Liver (tissue), 9 donors: Measurements from ENCODE around the gene RESP18. TPM values are rescaled to one million over a fixed set of nuclear protein-coding genes. Genes with fewer than 3 reads are reported as not detected.
"Not testable (repeated sequence)": the region's sequence is repeated elsewhere in the genome, so short reads cannot be mapped to it uniquely, and the experiment has no call there.

Source experiments
- DNase-seq: peaks from one replicate; pipeline ENCODE4 v3.0.0-alpha.2; 2017; ENCODE audit warnings: low spot score
- H3K27ac ChIP-seq, 2 donors: one replicate each; pipeline ENCODE4 v1.7.0; 2013; ENCODE audit warnings: inconsistent platforms in 2 of 2, low read length in 2 of 2, control low read depth in 1 of 2, low read depth in 1 of 2, mild to moderate bottlenecking in 1 of 2
- H3K27me3 ChIP-seq, 4 donors: one replicate each; pipeline versions ENCODE4 v1.6.1 to v1.7.0; 2013; ENCODE audit warnings: low read length in 3 of 4, inconsistent platforms in 1 of 4, mild to moderate bottlenecking in 1 of 4, moderate library complexity in 1 of 4; ENCODE audit not compliant: control insufficient read depth in 4 of 4, insufficient read depth in 4 of 4
- H3K36me3 ChIP-seq, 4 donors: one replicate each; pipeline versions ENCODE4 v1.6.1 to v1.7.0; 2013; ENCODE audit warnings: low read length in 3 of 4, mild to moderate bottlenecking in 3 of 4, low read depth in 1 of 4, moderate library complexity in 1 of 4; ENCODE audit not compliant: control insufficient read depth in 4 of 4, insufficient read depth in 3 of 4
- H3K4me1 ChIP-seq, 4 donors: one replicate each; pipeline versions ENCODE4 v1.6.1 to v1.7.0; 2013; ENCODE audit warnings: low read length in 3 of 4, mild to moderate bottlenecking in 3 of 4, moderate library complexity in 1 of 4; ENCODE audit not compliant: control insufficient read depth in 4 of 4, insufficient read depth in 4 of 4
- H3K4me3 ChIP-seq, 3 donors: one replicate each; pipeline versions ENCODE4 v1.6.1 to v1.7.0; 2013; ENCODE audit warnings: low read length in 3 of 3, control low read depth in 1 of 3, low read depth in 1 of 3, mild to moderate bottlenecking in 1 of 3
- H3K9ac ChIP-seq, 2 donors: one replicate each; pipeline ENCODE4 v1.7.0; 2013; ENCODE audit warnings: low read length in 2 of 2, mild to moderate bottlenecking in 2 of 2, moderate library complexity in 2 of 2, control low read depth in 1 of 2, low read depth in 1 of 2
- H3K9me3 ChIP-seq, 4 donors: one replicate each; pipeline versions ENCODE4 v1.6.1 to v1.7.0; 2013; ENCODE audit warnings: low read length in 3 of 4; ENCODE audit not compliant: control insufficient read depth in 4 of 4
- FOXA1 ChIP-seq: IDR thresholded peaks from 2 replicates; pipeline ENCODE4 v1.6.1; 2016; ENCODE audit warnings: antibody characterized with exemption
- GABPA ChIP-seq, 2 donors: IDR thresholded peaks in 1 of 2; conservative IDR thresholded peaks in 1 of 2; 2 replicates each; pipeline ENCODE4 v1.6.1; 2016; ENCODE audit warnings: antibody characterized with exemption in 2 of 2, mild to moderate bottlenecking in 1 of 2, moderate library complexity in 1 of 2
- HNF4A ChIP-seq, 2 donors: conservative IDR thresholded peaks; 2 replicates each; pipeline ENCODE4 v1.6.1; 2016; ENCODE audit warnings: antibody characterized with exemption in 2 of 2, mild to moderate bottlenecking in 2 of 2
- JUND ChIP-seq, 2 donors: IDR thresholded peaks; 2 replicates each; pipeline ENCODE4 v1.6.1; 2016; ENCODE audit warnings: antibody characterized with exemption in 2 of 2
- NR2F2 ChIP-seq: IDR thresholded peaks from 2 replicates; pipeline ENCODE4 v1.6.1; 2016; ENCODE audit warnings: antibody characterized with exemption
- REST ChIP-seq: IDR thresholded peaks from 2 replicates; pipeline ENCODE4 v1.6.1; 2016; ENCODE audit warnings: antibody characterized with exemption, mild to moderate bottlenecking
- SP1 ChIP-seq: IDR thresholded peaks from 2 replicates; pipeline ENCODE4 v1.6.1; 2018; ENCODE audit warnings: antibody characterized with exemption, mild to moderate bottlenecking
- TAF1 ChIP-seq: conservative IDR thresholded peaks from 2 replicates; pipeline ENCODE4 v1.6.1; 2016; ENCODE audit warnings: antibody characterized with exemption, mild to moderate bottlenecking
- YY1 ChIP-seq: IDR thresholded peaks from 2 replicates; pipeline ENCODE4 v1.6.1; 2016; ENCODE audit warnings: antibody characterized with exemption, mild to moderate bottlenecking
- WGBS: extraction: QIAGEN DNeasy Blood & Tissue Kit; methylation state at CpG from one replicate; pipeline ENCODE4 v1.1.7; 2013; 5-methylcytosine and 5-hydroxymethylcytosine counted together
- polyA plus RNA-seq, 2 donors: library from polyadenylated mRNA; stranded (reverse) in 1 of 2; unstranded in 1 of 2; fragments of 200-250 nt in 1 of 2; fragments of >200 nt in 1 of 2; fragmentation: Nextera tagmentation in 1 of 2; extraction: Ambion mirVana in 1 of 2; gene quantifications; one replicate each; pipeline versions ENCODE4 v1.2.1 to v1.2.3, GENCODE V29; 2013 to 2015
- total RNA-seq, 2 donors: library from RNA; depleted of rRNA; stranded (reverse); fragments of >200 nt; gene quantifications; one replicate each; pipeline ENCODE4 v1.2.3, GENCODE V29; 2014
- TF ChIP-seq, protein P1 (sequence below): IDR thresholded peaks from 2 replicates; pipeline ENCODE4 v1.6.1; 2016; ENCODE audit warnings: antibody characterized with exemption
- TF ChIP-seq, protein P2 (sequence below): IDR thresholded peaks from 2 replicates; pipeline ENCODE4 v1.6.1; 2016; ENCODE audit warnings: antibody characterized with exemption
- donor health status: healthy.
- donor health status: healthy.
- donor health status: healthy.
- donor health status: healthy.
- donor health status: healthy.

RESP18 gene
- total and polyA plus RNA-seq, 4 donors: not detected

- TF ChIP-seq GABPA (IDR thresholded peaks at IDR 0.05 in 1 of 2, conservative IDR thresholded peaks at IDR 0.05 in 1 of 2) (no peak), REST (no peak), YY1 (no peak)
- peaks cover 0 to 9% (median 0%) of the 10 kb centered on the region in 4 donors for H3K27me3 ChIP-seq
- H3K4me1 ChIP-seq: no peaks in the 10 kb centered on the region
- no peaks in the 10 kb centered on the region for H3K36me3 ChIP-seq
- H3K9me3 ChIP-seq: no peaks in the 10 kb centered on the region
- H3K27ac ChIP-seq: no peak overlapping the region
- no peak overlapping the region for H3K4me3 ChIP-seq
- DNase-seq: no peak
- WGBS: 61% methylated on average over 4 of the region's 4 CpGs
- no peak overlapping the region for H3K9ac ChIP-seq
These were observed 9.1 kb downstream of the RESP18 start for GRCh38 chr2:219323434-219323833.

GRCh38 chr2:219314804-219315468, 17.6 kb downstream of the RESP18 start:
- Histone ChIP-seq H3K9ac (no peak overlapping the region), H3K36me3 (no peaks in the 10 kb centered on the region), H3K4me1 (no peaks in the 10 kb centered on the region), H3K27me3 (peaks cover 0 to 2% (median 0%) of the 10 kb centered on the region in 4 donors), H3K4me3 (no peak overlapping the region), H3K27ac (no peak overlapping the region), H3K9me3 (no peaks in the 10 kb centered on the region)
- no peak for DNase-seq
- TF ChIP-seq FOXA1 (no peak), HNF4A (conservative IDR thresholded peaks at IDR 0.05) (no peak), JUND (IDR thresholded peaks at IDR 0.05) (no peak), TAF1 (no peak), YY1 (no peak), NR2F2 (no peak), SP1 (no peak)
- TF ChIP-seq, protein P1, sequence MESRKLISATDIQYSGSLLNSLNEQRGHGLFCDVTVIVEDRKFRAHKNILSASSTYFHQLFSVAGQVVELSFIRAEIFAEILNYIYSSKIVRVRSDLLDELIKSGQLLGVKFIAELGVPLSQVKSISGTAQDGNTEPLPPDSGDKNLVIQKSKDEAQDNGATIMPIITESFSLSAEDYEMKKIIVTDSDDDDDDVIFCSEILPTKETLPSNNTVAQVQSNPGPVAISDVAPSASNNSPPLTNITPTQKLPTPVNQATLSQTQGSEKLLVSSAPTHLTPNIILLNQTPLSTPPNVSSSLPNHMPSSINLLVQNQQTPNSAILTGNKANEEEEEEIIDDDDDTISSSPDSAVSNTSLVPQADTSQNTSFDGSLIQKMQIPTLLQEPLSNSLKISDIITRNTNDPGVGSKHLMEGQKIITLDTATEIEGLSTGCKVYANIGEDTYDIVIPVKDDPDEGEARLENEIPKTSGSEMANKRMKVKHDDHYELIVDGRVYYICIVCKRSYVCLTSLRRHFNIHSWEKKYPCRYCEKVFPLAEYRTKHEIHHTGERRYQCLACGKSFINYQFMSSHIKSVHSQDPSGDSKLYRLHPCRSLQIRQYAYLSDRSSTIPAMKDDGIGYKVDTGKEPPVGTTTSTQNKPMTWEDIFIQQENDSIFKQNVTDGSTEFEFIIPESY: no peak
- TF ChIP-seq, protein P2, sequence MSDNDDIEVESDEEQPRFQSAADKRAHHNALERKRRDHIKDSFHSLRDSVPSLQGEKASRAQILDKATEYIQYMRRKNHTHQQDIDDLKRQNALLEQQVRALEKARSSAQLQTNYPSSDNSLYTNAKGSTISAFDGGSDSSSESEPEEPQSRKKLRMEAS: no peak
- WGBS: 88% methylated on average over 16 of the region's 16 CpGs

DNA sequence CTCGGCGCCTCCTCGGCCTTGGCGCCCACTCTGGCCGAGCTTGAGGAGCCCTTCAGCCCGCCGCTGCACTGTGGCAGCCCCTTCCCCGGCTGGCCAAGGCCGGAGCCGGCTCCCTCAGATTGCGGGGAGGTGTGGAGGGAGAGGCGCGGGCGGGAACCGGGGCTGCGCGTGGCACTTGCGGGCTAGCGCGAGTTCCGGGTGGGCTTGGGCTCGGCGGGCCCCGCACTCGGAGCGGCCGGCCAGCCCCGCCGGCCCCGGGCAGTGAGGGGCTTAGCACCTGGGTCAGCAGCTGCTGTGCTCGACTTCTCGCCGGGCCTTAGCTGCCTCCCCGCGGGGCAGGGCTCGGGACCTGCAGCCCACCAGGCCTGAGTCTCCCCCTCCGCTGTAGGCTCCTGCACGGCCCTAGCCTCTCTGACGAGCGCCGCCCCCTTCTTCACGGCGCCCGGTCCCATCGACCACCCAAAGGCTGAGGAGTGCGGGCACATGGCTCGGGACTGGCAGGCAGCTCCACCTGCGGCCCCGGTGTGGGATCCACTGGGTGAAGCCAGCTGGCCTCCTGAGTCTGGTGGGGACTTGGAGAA, 19.8 kb downstream of the RESP18 start:
- H3K4me1 ChIP-seq, H3K27me3 ChIP-seq, H3K36me3 ChIP-seq, H3K4me3 ChIP-seq, H3K9me3 ChIP-seq, H3K27ac ChIP-seq, H3K9ac ChIP-seq: not testable (repeated sequence)
- WGBS: 88% methylated on average over 49 of the region's 49 CpGs
- peak; percentile 9 for DNase-seq
